ENCODE data around the gene SLC35E3.
A peak's percentile ranks its signal among the peaks of the same experiment; 100 is the strongest.

The SLC35E3 gene

GRCh38 chr12:68771223-68771925 lies 25.4 kb downstream of the SLC35E3 start:
- Histone ChIP-seq H3K4me3 (ENCODE audit: low read length) (no peak overlapping the region), H3K79me2 (ENCODE audit: control insufficient read depth, insufficient read depth, low read length) (no peaks in the 10 kb centered on the region), H3K4me1 (ENCODE audit: control insufficient read depth, low read depth, low read length) (no peaks in the 10 kb centered on the region), H3K79me1 (ENCODE audit: low read length) (no peaks in the 10 kb centered on the region), H3K23ac (ENCODE audit: low read length) (no peak overlapping the region), H2BK15ac (replicated peaks; ENCODE audit: low read depth) (no peak overlapping the region), H3K27me3 (ENCODE audit: insufficient read depth, low read length, poor library complexity) (no peaks in the 10 kb centered on the region), H3K27ac (ENCODE audit: low read depth, low read length) (no peak overlapping the region), H2AK5ac (ENCODE audit: low read length) (no peak overlapping the region), H3K18ac (ENCODE audit: low read length) (no peak overlapping the region), H4K5ac (ENCODE audit: low read length) (no peak overlapping the region), H3K56ac (ENCODE audit: low read length) (no peak overlapping the region), H3K36me3 (ENCODE audit: control insufficient read depth, insufficient read depth, low read length) (no peaks in the 10 kb centered on the region), H2BK120ac (ENCODE audit: low read depth, low read length) (no peak overlapping the region), H3K4ac (ENCODE audit: low read depth, low read length) (no peak overlapping the region), H3K4me2 (ENCODE audit: low read length) (no peak overlapping the region), H2BK5ac (ENCODE audit: low read length) (no peak overlapping the region), H4K8ac (ENCODE audit: low read depth, low read length) (no peak overlapping the region), H3K9ac (ENCODE audit: low read length) (no peak overlapping the region)
- no CpG with 5 or more reads among the region's 5 CpGs for WGBS (ENCODE audit: extremely low coverage, insufficient coverage, low lambda C conversion rate)
- no peak for DNase-seq

GRCh38 chr12:68772714-68773113 lies 26.7 kb downstream of the SLC35E3 start:
- no peak overlapping the region for H3K4me2 ChIP-seq (ENCODE audit: low read length)
- no peak overlapping the region for H3K18ac ChIP-seq (ENCODE audit: low read length)
- H3K9ac ChIP-seq (ENCODE audit: low read length), result no peak overlapping the region
- no peak overlapping the region for H3K27ac ChIP-seq (ENCODE audit: low read depth, low read length)
- H2BK15ac ChIP-seq (replicated peaks; ENCODE audit: low read depth), result no peak overlapping the region
- no peak overlapping the region for H2AK5ac ChIP-seq (ENCODE audit: low read length)
- no peak overlapping the region for H3K4ac ChIP-seq (ENCODE audit: low read depth, low read length)
- no peak overlapping the region for H4K8ac ChIP-seq (ENCODE audit: low read depth, low read length)
- no peaks in the 10 kb centered on the region for H3K79me2 ChIP-seq (ENCODE audit: control insufficient read depth, insufficient read depth, low read length)
- H3K27me3 ChIP-seq (ENCODE audit: insufficient read depth, low read length, poor library complexity), result no peaks in the 10 kb centered on the region
- no peak overlapping the region for H2BK5ac ChIP-seq (ENCODE audit: low read length)
- H3K56ac ChIP-seq (ENCODE audit: low read length), result no peak overlapping the region
- no peak overlapping the region for H3K4me3 ChIP-seq (ENCODE audit: low read length)
- DNase-seq, result no peak
- H3K79me1 ChIP-seq (ENCODE audit: low read length), result no peaks in the 10 kb centered on the region
- no peak overlapping the region for H3K23ac ChIP-seq (ENCODE audit: low read length)
- no peaks in the 10 kb centered on the region for H3K4me1 ChIP-seq (ENCODE audit: control insufficient read depth, low read depth, low read length)
- WGBS (ENCODE audit: extremely low coverage, insufficient coverage, low lambda C conversion rate), result no CpG with 5 or more reads among the region's 8 CpGs
- no peak overlapping the region for H2BK120ac ChIP-seq (ENCODE audit: low read depth, low read length)
- H3K36me3 ChIP-seq (ENCODE audit: control insufficient read depth, insufficient read depth, low read length), result no peaks in the 10 kb centered on the region
- no peak overlapping the region for H4K5ac ChIP-seq (ENCODE audit: low read length)

GRCh38 chr12:68773582-68773981 lies 27.6 kb downstream of the SLC35E3 start:
- no peak overlapping the region for H3K4me2 ChIP-seq (ENCODE audit: low read length)

GRCh38 chr12:68775121-68775630 lies 29.2 kb downstream of the SLC35E3 start:
- WGBS (ENCODE audit: extremely low coverage, insufficient coverage, low lambda C conversion rate), result no CpG with 5 or more reads among the region's 7 CpGs
- no peak for DNase-seq
- no peak overlapping the region for H4K8ac ChIP-seq (ENCODE audit: low read depth, low read length)
- H3K4ac ChIP-seq (ENCODE audit: low read depth, low read length), result no peak overlapping the region
- no peak overlapping the region for H3K4me3 ChIP-seq (ENCODE audit: low read length)
- H3K79me1 ChIP-seq (ENCODE audit: low read length), result no peaks in the 10 kb centered on the region
- H3K56ac ChIP-seq (ENCODE audit: low read length), result no peak overlapping the region
- no peak overlapping the region for H3K9ac ChIP-seq (ENCODE audit: low read length)
- H3K79me2 ChIP-seq (ENCODE audit: control insufficient read depth, insufficient read depth, low read length), result no peaks in the 10 kb centered on the region
- no peaks in the 10 kb centered on the region for H3K27me3 ChIP-seq (ENCODE audit: insufficient read depth, low read length, poor library complexity)
- no peaks in the 10 kb centered on the region for H3K36me3 ChIP-seq (ENCODE audit: control insufficient read depth, insufficient read depth, low read length)
- no peak overlapping the region for H4K5ac ChIP-seq (ENCODE audit: low read length)
- no peak overlapping the region for H2BK120ac ChIP-seq (ENCODE audit: low read depth, low read length)
- H3K27ac ChIP-seq (ENCODE audit: low read depth, low read length), result no peak overlapping the region
- H3K18ac ChIP-seq (ENCODE audit: low read length), result no peak overlapping the region
- H3K4me2 ChIP-seq (ENCODE audit: low read length), result no peak overlapping the region
- H2BK5ac ChIP-seq (ENCODE audit: low read length), result no peak overlapping the region
- H3K4me1 ChIP-seq (ENCODE audit: control insufficient read depth, low read depth, low read length), result no peaks in the 10 kb centered on the region
- H2AK5ac ChIP-seq (ENCODE audit: low read length), result no peak overlapping the region
- H3K23ac ChIP-seq (ENCODE audit: low read length), result no peak overlapping the region
- H2BK15ac ChIP-seq (replicated peaks; ENCODE audit: low read depth), result no peak overlapping the region

More at GRCh38 chr12:68773582-68773981, 27.6 kb downstream of the SLC35E3 start:
- no peak overlapping the region for H3K56ac ChIP-seq (ENCODE audit: low read length)
- H2BK120ac ChIP-seq (ENCODE audit: low read depth, low read length), result no peak overlapping the region
- no peak overlapping the region for H2BK5ac ChIP-seq (ENCODE audit: low read length)
- no peaks in the 10 kb centered on the region for H3K27me3 ChIP-seq (ENCODE audit: insufficient read depth, low read length, poor library complexity)
- H2BK15ac ChIP-seq (replicated peaks; ENCODE audit: low read depth), result no peak overlapping the region
- H4K5ac ChIP-seq (ENCODE audit: low read length), result no peak overlapping the region
- H3K18ac ChIP-seq (ENCODE audit: low read length), result no peak overlapping the region
- H3K36me3 ChIP-seq (ENCODE audit: control insufficient read depth, insufficient read depth, low read length), result no peaks in the 10 kb centered on the region
- no peak overlapping the region for H3K4ac ChIP-seq (ENCODE audit: low read depth, low read length)
- no CpG with 5 or more reads among the region's 5 CpGs for WGBS (ENCODE audit: extremely low coverage, insufficient coverage, low lambda C conversion rate)
- H3K79me1 ChIP-seq (ENCODE audit: low read length), result no peaks in the 10 kb centered on the region
- no peaks in the 10 kb centered on the region for H3K4me1 ChIP-seq (ENCODE audit: control insufficient read depth, low read depth, low read length)
- no peaks in the 10 kb centered on the region for H3K79me2 ChIP-seq (ENCODE audit: control insufficient read depth, insufficient read depth, low read length)
- H3K4me3 ChIP-seq (ENCODE audit: low read length), result no peak overlapping the region
- H2AK5ac ChIP-seq (ENCODE audit: low read length), result no peak overlapping the region
- DNase-seq, result no peak
- H3K27ac ChIP-seq (ENCODE audit: low read depth, low read length), result no peak overlapping the region
- no peak overlapping the region for H4K8ac ChIP-seq (ENCODE audit: low read depth, low read length)
- H3K9ac ChIP-seq (ENCODE audit: low read length), result no peak overlapping the region
- H3K23ac ChIP-seq (ENCODE audit: low read length), result no peak overlapping the region

GRCh38 chr12:68776976-68777610 lies 31.1 kb downstream of the SLC35E3 start:
- Histone ChIP-seq H3K79me1 (ENCODE audit: low read length) (no peaks in the 10 kb centered on the region), H2BK120ac (ENCODE audit: low read depth, low read length) (no peak overlapping the region), H3K56ac (ENCODE audit: low read length) (no peak overlapping the region), H4K5ac (ENCODE audit: low read length) (no peak overlapping the region), H3K4ac (ENCODE audit: low read depth, low read length) (no peak overlapping the region), H2AK5ac (ENCODE audit: low read length) (no peak overlapping the region), H2BK15ac (replicated peaks; ENCODE audit: low read depth) (no peak overlapping the region), H3K18ac (ENCODE audit: low read length) (no peak overlapping the region), H3K9ac (ENCODE audit: low read length) (no peak overlapping the region), H3K79me2 (ENCODE audit: control insufficient read depth, insufficient read depth, low read length) (no peaks in the 10 kb centered on the region), H3K4me1 (ENCODE audit: control insufficient read depth, low read depth, low read length) (no peaks in the 10 kb centered on the region), H3K4me2 (ENCODE audit: low read length) (no peak overlapping the region), H3K27ac (ENCODE audit: low read depth, low read length) (no peak overlapping the region), H2BK5ac (ENCODE audit: low read length) (no peak overlapping the region), H4K8ac (ENCODE audit: low read depth, low read length) (no peak overlapping the region), H3K23ac (ENCODE audit: low read length) (no peak overlapping the region), H3K4me3 (ENCODE audit: low read length) (no peak overlapping the region), H3K36me3 (ENCODE audit: control insufficient read depth, insufficient read depth, low read length) (no peaks in the 10 kb centered on the region), H3K27me3 (ENCODE audit: insufficient read depth, low read length, poor library complexity) (no peaks in the 10 kb centered on the region)
- peak; percentile 52 for DNase-seq
- WGBS (ENCODE audit: extremely low coverage, insufficient coverage, low lambda C conversion rate), result no CpG with 5 or more reads among the region's 5 CpGs
